ENCODE measurements around the gene NBEA.

NBEA gene

GRCh38 chr13:35567406-35567980, 625.4 kb downstream of the NBEA start:
- no peak for DNase-seq (ENCODE audit: low read depth, low spot score)

- no peak for DNase-seq (ENCODE audit: low read depth, low spot score)
These were observed 631.6 kb downstream of the NBEA start for GRCh38 chr13:35573639-35574038.

- no peak for DNase-seq (ENCODE audit: low read depth, low spot score)
These were observed 650.4 kb downstream of the NBEA start for GRCh38 chr13:35592457-35592856.

DNA sequence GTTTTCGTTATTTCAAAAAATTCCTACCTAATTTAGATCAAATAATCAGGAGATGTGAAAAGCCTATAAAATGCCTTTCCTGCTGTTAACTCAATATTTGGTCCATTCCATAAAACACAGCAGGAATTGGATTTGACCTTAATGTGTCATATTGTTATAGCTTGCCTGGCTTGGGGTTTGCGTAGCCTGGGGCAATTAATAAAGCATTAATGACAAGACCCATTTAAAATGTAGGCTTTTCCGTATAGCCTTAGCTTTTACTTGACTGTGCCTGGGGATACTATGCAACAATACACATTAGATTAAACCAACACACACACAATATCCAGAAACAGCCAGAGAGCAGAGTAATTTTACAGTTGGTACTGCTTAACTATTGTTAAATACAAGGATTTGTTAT, 651.6 kb downstream of the NBEA start:
- no peak for DNase-seq (ENCODE audit: low read depth, low spot score)

- DNase-seq (ENCODE audit: low read depth, low spot score) = no peak
These were observed 652.0 kb downstream of the NBEA start for GRCh38 chr13:35594096-35594495.

- no peak for DNase-seq (ENCODE audit: low read depth, low spot score)
These were observed 653.1 kb downstream of the NBEA start for GRCh38 chr13:35595181-35595580.

GRCh38 chr13:35596321-35597030, 654.4 kb downstream of the NBEA start:
- no peak for DNase-seq (ENCODE audit: low read depth, low spot score)

DNA sequence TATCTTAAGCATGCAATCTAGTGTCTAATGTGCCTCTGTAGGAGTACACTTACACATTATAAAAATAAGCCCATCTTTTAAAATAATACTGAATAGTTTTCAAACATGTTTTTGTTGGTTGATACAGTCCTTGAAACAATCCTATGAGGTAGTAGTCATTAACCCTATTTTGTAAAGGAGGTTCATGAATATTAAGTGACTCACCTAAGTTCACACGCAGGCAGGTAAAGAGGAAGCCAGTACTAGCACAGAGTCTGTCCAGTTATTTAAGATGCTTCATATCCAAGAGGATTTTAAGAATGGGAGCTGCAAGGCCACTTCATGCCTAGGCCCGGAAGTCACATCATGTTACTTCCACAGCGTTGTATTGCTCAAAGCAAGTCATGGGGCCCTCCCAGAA, 655.4 kb downstream of the NBEA start:
- DNase-seq (ENCODE audit: low read depth, low spot score) = no peak

DNA sequence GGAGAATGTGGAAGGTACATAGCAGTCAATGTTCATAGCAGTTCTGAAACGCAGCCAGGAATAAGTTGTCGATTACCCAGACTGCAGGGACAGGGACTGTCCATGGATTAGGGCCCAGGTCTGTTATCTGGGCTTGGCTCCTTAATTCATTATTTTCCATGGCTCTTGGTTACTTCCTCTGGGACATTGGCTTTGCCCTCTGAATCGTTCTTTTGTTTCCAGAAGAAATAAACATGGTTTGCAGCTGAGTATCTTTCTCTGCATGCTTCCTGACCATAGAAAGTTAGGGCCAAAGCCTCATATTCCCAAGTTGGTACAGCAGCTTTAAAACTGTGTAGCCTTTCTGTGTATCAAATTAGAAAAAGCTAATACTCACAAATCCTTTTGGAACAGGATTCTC, 656.2 kb downstream of the NBEA start:
- no peak for DNase-seq (ENCODE audit: low read depth, low spot score)

GRCh38 chr13:35598790-35599369, 656.8 kb downstream of the NBEA start:
- no peak for DNase-seq (ENCODE audit: low read depth, low spot score)

DNA sequence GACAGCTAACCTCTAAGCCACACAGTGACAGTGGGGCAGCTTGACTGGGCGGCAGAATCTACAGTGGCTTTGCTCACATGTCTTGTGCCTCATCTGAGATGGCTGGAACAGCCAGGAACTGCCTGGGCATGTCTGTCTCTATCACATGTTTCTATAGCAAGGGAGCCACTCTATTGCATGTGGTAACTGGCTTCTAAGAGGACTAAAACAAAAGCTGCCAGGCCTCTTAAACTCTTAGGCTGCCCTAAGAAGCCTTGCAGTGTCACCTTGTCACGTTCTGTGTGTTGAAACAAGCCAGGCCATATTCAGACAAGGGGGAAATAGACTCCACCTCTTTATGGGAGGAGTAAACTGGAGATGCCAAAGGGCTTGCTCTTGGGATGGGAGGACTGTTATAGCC, 657.3 kb downstream of the NBEA start:
- no peak for DNase-seq (ENCODE audit: low read depth, low spot score)

DNA sequence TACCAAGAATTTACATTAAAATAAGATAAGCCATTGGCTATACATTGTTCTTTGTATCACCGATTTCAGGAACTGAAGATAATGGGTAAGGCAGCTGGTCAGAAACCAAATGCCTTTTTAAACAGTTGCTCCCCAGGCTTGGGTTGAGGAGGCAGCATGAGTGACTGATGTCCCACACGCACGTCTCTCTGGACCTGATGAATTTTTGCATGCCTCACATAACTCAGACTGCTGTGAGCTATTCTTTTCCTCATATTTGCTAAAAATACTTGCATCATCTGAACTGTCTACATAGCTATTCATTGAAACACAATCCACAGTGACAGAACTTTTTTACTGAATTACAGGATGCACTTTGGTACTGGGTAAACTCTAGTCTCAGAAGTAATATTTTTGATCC, 658.1 kb downstream of the NBEA start:
- no peak for DNase-seq (ENCODE audit: low read depth, low spot score)

DNA sequence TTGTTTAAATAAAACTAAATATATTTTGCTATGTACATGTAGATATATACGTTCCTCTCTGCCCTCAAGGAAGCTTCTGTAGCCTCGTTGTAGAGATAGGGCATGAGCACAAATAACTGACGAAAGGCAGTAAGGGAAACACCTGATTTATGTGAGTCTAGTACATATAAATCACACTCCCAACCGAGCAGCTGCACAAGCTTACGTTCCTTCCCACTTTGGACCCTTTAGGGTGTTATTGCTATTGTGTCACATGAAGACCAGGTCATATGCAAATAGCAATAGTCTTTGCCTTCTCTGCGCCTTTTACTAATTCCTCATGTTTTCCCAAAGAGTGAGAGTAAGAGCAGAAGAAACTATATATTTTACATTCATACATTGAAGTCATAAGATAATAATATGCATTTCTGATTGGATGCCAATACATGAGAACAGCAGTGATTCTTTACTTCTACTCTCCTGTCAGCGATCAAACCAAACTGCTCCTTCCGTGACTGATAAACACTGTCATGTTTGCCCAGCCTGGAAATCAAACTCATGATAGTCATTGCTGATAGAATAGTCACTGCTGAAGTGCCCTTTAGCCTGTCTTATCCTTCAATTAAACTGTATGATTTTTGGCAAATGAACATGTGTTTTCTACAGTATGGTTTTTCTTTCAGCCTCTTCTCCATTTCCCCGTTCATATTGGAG, 661.7 kb downstream of the NBEA start:
- DNase-seq (ENCODE audit: low read depth, low spot score) = no peak

DNA sequence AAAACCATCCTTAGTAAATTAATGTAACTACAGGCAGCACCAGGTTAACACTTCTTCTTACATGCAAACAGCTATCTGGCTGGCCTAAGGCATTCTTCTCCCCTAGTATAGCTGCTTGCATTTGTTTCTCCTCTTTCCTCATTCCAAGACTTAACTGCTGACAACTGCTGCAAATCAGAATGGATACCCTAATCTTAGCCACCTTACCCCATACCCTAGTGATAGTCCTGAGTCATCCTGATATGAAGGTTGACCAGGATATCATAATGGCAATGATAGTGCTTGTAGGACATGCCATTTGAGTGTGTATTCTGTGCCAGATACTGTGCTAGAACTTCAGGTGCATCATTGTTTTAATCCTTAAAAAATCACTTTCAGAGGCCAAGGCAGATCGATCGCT, 672.6 kb downstream of the NBEA start:
- DNase-seq (ENCODE audit: low read depth, low spot score) = no peak

DNA sequence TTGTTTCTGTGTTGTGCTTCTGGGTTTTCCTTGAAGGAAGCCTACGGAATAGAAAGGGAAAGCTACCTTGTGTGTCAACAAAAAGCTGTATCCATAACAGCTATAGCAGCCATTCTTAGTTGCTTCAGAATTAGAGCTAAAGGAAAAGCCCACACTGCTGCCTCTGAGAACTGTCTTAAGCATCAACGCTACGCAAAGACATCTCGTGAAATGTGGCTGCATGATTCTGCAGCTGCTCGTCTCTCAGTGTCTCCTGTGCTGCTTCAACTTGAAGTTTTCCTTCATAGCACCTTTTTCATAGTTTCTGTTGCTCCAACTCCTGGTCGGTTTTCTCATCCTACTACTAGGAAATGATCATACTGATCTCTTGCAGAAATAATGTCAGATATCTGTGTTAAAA, 675.4 kb downstream of the NBEA start:
- no peak for DNase-seq (ENCODE audit: low read depth, low spot score)

- no peak for DNase-seq (ENCODE audit: low read depth, low spot score)
These were observed 676.6 kb downstream of the NBEA start for GRCh38 chr13:35618565-35619083.

- no peak for DNase-seq (ENCODE audit: low read depth, low spot score)
These were observed 679.9 kb downstream of the NBEA start for GRCh38 chr13:35621989-35622388.

DNA sequence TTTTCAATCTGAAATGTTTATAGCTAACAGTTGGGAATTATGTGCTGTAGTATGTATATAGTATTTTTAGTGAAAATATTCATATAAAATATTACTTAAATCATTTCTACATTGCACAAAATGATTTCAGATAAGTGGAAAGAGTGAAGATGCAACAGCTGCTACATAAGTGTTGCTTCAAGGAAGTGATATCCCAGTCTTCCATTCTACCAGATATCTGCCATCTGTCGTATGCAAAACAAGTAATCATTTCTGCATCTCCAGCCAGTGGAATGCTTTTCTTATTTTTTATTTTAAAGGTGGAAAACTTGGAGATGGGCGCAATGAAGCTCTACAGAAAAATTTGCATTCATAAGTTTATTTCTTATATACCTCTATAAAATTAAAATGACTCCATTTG, 687.0 kb downstream of the NBEA start:
- DNase-seq (ENCODE audit: low read depth, low spot score) = no peak

GRCh38 chr13:35630551-35631275, 688.6 kb downstream of the NBEA start:
- DNase-seq (ENCODE audit: low read depth, low spot score) = no peak

GRCh38 chr13:35631666-35632065, 689.6 kb downstream of the NBEA start:
- DNase-seq (ENCODE audit: low read depth, low spot score) = no peak

DNA sequence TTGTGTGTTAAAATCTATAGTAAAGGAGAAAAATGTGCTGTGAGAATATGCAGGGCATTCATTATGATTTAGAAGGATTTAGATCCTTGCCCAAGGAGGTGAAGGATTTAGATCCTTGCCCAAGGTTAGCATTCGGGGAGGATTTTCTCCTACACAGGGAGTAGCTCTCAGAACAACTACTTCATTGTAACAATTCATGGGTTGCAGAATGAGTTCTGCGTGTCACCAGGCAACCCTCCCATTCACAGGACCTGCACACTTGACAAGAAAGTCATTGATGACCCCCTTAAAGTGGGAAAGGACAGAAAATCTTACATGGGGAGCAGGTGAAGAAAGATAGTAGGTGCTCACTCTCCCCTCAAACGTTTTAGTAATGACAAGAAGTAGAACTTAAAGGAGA, 701.6 kb downstream of the NBEA start:
- no peak for DNase-seq (ENCODE audit: low read depth, low spot score)
